T-helper 2 cell (primary cell): ENCODE measurements around the gene GRIK2.
A peak's percentile ranks its signal among the peaks of the same experiment; 100 is the strongest.
"Not testable (repeated sequence)": the region's sequence is repeated elsewhere in the genome, so short reads cannot be mapped to it uniquely, and the experiment has no call there.

Experiments
- DNase-seq, 5 experiments: peaks; one replicate each; pipeline versions ENCODE4 v3.0.0 to v3.0.0-alpha.2; 2012 to 2022
- total RNA-seq, 2 donors: gene quantifications; one replicate each; lab custom pipeline; 2026; lab: John Stamatoyannopoulos, UW

The GRIK2 gene
- 0 to 0.07 reads per million in 2 donors for total RNA-seq

DNA sequence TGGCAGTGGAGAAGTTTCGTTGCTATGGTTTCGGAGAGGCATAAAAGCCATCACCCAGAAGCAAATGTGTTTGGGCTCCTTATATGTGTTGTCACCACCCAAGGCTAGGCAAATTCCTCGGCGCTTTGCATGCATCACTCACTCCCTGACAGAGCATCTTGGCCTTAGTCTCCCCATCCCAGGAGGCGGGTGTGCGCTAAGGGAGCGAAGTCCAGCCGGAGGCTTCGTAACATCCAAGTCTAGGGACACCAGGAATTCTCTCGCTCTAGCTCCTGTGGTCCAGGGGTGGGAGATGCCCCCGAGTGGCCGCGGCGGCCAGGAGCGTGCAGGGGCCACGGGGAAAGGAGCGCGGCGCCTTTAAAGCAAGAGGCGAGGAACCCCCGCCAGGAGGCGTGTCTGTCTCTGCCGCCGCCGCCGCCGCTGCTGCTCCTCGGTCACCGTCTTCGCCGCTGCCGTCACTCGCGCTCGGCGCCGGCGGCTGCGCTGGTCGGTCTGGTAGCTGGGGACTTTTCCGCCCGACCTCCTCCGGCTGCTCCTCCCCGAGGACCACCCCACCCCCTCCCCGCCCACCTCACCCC is at the start of gene GRIK2:
TSS of gene GRIK2 (plus strand) at position 458 of the 578 bp plus-strand sequence.
- peak in 1 of 5 experiments; percentile 45 for DNase-seq

- DNase-seq = no peak
These were observed 48.6 kb upstream of the GRIK2 start for GRCh38 chr6:101344885-101345284.

DNA sequence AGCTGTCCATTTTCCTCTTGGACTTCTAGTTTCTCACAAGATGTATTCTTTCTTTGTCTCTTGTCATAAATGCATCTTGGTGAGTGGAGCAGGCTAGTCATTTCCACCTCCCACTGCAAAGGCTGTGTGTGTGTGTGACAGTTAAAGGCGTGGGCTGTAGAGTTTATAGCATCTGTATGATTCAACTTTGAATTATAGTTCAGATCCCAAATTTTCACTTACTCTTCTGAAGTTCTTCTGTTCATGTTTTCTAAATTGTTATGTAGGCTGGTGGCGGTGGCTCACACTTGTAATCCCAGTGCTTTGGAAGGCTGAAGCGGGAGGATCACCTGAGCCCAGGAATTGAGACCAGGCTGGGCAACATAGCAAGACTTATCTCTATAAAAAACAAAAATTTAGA is 44.7 kb upstream of the GRIK2 start:
- no peak for DNase-seq

GRCh38 chr6:101350631-101351030 is 42.9 kb upstream of the GRIK2 start:
- not testable (repeated sequence) for DNase-seq

DNA sequence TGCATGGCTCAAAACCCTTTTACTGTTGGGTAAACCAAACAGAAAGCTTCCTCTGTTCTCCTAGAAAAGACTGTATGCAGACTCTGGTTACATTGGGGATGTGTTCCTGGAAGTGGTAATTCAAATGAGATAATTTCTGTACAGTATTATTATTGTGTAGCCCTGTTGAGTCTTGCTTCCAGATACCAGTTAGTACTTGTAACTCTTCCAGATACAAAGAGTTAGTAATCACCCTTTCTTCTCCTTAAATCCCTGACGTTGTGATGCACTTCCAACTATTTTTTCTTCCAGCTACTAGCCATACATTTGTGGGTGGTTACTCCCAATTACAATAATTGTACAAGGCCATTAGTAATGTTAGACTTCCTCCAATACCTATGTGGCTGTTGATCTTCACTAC is 42.3 kb upstream of the GRIK2 start:
- DNase-seq = no peak

DNA sequence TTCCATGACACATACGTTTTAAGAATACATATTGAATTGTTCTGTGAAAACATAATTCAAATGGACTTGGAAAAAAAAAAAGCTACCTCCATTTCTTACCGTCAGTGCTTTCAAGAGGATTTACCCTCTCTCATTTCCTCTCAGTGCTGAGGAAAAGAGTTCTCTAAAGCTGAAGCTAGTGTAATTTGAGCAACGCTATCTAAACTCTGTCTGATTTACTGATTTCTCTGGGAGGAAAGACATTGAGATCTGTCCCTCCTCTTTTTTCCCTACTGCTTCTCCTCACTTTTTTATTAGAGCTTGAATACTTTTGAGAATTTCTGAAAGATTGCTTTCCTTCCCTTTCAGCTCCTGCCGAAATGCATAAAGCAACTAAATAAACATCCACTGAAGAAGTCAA is 41.2 kb upstream of the GRIK2 start:
- DNase-seq = no peak

- no peak for DNase-seq
These were observed 28.3 kb upstream of the GRIK2 start for GRCh38 chr6:101365181-101365580.

DNA sequence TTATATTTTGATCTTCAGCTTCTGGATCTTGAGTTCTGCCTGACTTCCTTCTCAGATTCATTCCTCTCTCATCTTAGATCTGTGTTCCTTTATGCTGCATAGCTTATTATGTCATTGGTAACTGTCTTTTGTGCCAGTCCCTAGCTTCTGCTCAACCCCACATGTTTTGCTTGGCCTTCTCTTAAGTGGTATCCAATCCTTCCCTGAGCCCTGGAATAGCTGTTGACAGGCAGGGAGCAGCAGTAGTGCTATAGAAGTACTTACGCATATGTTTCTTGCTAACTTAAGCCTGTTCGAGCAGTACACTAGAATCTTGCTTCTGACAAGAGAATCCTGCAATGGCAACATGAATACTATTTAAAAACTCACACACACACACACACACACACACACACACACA is 13.6 kb upstream of the GRIK2 start:
- no peak for DNase-seq

DNA sequence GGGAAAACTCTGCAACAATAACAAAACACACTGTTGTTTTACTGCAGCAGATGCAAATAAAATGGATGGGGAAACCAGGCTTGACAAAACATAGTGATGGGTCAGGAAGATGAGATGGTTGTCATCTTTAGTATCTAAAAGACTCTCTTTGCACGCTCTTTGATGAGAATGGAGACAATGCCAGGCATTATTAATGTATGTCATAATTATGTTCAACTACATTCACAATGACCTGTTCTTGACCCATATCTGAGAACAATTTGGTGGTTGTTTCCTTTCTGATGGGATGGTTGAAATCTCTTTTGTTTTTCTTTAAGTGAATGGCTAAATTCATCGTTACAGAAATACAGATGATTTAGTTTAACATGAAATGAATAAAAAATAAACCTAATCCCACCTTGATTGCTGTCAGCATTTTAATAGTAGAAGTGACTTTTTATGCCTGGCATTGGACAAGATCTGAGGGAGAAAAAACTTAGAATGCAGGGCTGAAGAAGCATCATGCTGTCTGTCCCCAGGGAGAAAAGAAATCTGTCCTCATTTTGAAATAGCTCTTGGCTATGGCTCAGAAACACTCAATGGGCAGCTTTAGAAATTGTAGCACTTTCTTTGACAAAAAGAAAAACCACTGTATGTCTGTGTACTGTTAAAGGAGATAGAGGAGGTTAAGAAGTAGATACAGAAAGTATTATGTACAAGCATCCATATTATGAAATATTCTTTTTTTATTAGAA is 12.4 kb upstream of the GRIK2 start:
- DNase-seq = no peak

DNA sequence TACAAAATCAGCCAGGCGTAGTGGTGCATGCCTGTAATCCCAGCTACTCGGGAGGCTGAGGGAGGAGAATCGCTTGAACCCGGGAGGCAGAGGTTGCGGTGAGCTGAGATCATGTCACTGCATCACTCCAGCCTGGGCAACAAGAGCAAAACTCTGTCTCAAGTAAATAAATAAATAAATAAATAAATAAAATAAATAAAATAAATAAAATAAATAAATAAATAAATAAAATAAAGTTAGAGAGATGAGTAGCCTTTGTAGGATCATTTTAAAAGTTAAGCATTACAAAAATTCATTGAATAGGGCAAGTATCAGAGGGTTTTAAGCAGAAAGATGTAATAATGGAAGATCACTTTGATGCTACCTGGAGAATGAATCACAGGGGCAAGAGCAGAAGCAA is 9.8 kb upstream of the GRIK2 start:
- DNase-seq = not testable (repeated sequence)

- no peak for DNase-seq
These were observed 6.5 kb upstream of the GRIK2 start for GRCh38 chr6:101386982-101387381.

DNA sequence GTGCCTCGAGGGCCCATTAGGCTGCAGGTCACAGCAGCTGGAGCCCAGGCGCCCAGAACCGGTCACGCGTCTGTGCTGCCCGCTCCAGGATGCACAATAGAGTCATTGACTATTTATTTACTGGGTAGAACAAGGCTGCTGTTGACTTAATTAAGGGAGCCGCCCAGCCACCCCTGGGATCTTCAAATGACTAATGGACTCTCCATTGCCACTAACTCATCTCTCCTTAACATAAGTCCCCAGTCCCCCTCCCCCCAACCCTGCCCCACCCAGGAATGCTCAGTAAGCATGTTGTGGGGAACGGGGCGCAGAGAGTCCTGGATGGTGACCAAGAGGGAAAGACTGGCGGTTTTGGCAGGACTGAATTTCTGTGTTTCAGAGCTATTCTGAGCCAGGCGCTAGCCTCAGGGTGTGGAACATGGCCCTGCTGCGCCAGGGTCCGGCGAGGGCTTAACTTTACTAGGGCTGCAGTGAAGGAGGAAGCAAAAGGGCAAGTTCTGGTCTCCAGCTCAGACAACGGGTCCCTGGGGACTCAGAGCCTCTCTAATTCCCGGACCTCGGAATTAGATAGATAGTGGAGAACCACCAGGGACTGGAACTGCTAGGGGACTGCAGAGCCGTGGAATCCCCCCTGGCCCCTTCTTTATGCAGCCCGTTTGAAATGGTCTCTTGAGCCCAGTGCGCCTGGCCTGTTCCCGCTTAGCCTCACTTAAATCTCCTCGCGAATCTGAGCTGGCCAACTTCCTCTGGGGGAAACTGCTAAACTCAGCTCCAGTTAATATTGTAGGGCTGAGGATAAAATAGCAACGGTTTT is 1.5 kb upstream of the GRIK2 start:
- DNase-seq = no peak

GRCh38 chr6:101392586-101393230 is 800 bp upstream of the GRIK2 start:
- no peak for DNase-seq

- DNase-seq = no peak
These were observed 332 bp downstream of the GRIK2 start for GRCh38 chr6:101393829-101394251.

GRCh38 chr6:101394936-101395335 is 1.4 kb downstream of the GRIK2 start:
- DNase-seq = no peak

- DNase-seq = no peak
These were observed 1.8 kb downstream of the GRIK2 start for GRCh38 chr6:101395345-101395744.

- peak in 1 of 5 experiments; percentile 43 for DNase-seq
These were observed 3.2 kb downstream of the GRIK2 start for GRCh38 chr6:101396548-101397173.

- DNase-seq = no peak
These were observed 3.7 kb downstream of the GRIK2 start for GRCh38 chr6:101397199-101397598.

- DNase-seq = no peak
These were observed 5.5 kb downstream of the GRIK2 start for GRCh38 chr6:101398716-101399615.

DNA sequence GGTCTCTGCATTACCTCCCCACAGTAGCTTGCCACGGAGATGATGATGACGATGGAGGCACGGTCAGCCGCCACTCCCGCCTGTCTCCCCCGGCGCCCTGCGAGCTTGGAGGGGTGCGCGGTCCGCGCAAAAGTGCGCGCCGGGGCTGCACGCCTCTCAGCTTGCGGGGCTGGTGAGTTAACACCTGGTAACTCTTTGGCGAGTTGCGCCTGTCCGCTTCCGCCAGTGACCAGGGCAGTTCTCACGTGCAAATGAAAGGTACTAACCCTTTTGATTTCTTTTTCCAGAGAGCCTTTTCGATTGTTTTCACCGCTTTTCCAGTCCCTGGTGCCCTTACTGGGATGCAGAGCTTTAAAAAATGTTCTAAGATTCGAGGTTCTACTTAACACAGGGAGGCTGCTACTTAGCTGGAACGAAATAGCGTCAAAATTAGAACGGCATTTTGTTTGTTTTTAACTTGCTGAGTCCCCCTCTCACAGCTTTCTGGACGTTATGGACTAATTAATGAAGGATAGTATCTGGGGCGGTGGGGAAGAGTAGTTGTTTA is 6.2 kb downstream of the GRIK2 start:
- DNase-seq = no peak
